HUDEP-2 (cell line): Measurements from ENCODE around the gene CA10.

Experiments
- DNase-seq, 76 experiments: peaks; one replicate each; lab custom pipeline; 2025; ENCODE audit not compliant: unreplicated experiment in 76 of 76; lab: John Stamatoyannopoulos, UW

The CA10 gene

DNA sequence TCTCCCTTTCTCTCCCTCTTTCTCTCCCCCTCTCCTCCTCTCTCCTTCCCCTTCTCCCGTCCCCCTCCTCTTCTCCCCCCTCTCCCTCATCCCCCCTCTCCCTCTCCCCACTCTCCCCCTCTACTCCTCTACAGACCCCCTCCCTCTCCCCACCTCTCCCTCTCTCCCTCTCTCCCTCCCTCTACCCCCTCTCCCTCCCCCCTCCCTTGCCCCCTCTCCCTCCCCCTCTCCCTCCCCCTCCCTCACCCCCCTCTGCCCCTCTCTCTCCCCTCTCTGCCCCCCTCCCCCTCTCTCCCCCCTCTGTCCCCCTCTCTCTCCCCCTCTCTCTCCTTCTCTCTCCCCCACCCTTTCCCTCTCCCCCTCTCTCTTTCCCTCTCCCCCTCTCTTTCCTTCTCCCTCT lies 545.3 kb downstream of the CA10 start:
- DNase-seq, result no peak

DNA sequence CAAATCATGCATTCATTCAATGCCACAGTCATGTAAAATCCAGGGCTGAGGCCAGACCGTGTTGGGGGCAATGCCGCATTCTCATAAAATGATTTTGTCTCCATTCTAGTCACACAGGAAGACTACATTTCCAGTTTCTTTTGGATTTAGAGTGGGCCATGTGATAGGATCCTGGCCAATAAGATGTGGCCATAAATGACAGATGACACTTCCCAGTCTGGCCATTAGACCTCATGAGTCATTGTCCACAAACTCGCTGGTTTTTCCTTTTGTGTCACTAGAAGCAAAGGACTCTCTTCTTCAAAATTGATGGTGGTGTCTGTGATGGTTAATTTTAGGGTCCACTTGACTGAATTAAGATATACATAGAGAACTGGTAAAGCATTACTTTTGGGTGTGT lies 545.8 kb downstream of the CA10 start:
- no peak for DNase-seq

- no peak for DNase-seq
Measured at GRCh38 chr17:51611585-51611984, 546.9 kb downstream of the CA10 start.

DNA sequence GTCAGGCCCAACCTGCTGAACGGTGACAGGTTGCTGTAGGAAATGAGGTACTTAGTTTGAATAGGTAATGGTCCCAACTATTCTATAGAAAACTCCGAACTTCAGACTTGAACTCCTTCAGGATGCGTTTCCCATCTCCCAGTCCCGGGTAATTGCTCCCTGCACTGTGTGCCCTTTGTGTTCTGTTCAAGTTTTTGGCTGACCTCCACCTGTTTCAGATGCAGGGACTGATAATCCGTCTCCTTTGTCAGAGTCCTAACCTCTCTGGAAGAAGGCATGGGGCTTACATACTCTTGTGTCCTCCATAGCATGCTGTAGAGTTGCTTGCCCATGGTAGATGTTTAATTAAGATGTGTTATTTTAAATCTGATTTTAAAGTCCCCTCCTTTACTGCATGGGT lies 547.7 kb downstream of the CA10 start:
- no peak for DNase-seq

DNA sequence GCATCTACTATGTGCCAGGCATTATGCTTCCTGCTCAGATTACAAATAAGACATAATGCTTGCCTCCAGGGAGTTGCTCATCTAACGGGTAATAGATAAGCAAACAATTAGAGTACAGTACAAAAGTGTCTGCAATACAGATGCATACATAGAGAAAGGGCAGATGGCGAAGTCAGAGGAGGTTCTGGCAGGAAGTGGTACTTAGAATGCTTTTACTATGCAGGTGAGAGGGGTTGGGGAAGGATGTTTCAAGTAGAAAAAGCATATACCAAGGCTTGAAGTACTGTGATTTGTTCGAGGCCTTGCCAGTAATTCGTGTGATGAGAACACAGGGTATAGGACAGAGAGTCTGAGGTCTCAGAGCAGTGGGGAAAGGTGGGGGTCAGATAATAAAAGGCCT lies 548.4 kb downstream of the CA10 start:
- DNase-seq, result no peak

DNA sequence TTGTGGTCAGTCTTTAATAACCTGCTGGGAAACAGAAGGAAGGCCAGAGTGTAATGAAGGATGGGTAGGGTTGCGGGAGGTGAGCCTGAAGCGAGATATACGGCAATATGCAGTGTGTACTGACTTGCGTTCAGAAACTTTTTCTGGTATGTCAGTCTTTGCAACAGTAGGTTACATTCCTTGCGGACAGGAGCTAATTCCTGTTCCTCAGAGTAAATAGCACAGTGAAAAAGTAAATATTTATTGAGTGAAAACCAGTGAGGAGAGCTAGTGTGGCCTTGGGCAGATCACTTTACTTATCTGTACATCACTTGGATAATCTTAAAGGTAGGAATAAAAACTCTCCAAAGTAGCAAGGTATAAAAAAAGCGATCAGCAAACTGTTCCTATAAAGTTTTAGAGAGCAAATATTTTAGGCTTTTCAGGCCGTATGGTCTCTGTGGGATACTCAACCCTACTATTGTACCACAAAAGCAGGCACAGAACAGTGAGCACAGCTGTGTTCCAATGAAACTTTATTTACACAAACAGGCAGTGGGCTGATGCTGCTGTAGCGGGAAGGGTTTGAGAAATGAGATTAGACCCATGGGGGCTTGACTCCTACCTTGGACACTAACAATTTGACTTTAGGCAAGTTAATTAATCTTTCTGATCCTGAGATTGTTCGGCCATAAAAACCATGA lies 550.1 kb downstream of the CA10 start:
- no peak for DNase-seq

GRCh38 chr17:51607512-51607911 lies 551.0 kb downstream of the CA10 start:
- no peak for DNase-seq

- DNase-seq, result no peak
Measured at GRCh38 chr17:51604299-51605020, 554.1 kb downstream of the CA10 start.

GRCh38 chr17:51601622-51602261 lies 556.8 kb downstream of the CA10 start:
- no peak for DNase-seq

GRCh38 chr17:51598824-51599223 lies 559.7 kb downstream of the CA10 start:
- no peak for DNase-seq

GRCh38 chr17:51597345-51597744 lies 561.2 kb downstream of the CA10 start:
- DNase-seq, result no peak

GRCh38 chr17:51595826-51596398 lies 562.6 kb downstream of the CA10 start:
- DNase-seq, result no peak

DNA sequence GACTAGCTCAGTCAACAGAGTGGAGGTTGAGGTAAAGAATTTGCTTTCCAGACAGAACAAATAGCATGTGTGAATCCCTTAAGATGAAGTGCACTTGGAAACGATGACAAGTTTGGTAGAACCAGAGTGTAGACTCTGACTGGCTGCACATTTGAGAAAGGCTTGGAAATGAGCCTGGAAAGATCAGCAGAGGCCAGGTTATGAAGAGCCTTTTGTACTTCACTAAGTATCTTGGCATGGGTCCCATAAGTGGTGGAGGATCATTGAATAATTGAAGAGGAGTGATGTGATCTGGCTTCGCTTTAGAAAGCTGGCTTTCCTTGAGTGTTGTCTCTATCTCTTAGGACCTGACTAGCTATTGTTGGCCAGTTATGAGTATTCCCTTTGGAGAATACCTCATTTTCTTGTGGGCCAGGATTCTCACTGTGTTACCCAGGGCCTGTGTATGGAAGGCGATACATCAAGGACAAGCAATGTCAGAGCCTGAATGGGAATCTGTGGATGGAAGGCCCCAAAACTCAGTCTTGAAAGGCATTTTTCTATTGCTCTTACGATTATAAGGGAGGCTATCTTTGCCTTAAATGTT lies 568.4 kb downstream of the CA10 start:
- no peak for DNase-seq

DNA sequence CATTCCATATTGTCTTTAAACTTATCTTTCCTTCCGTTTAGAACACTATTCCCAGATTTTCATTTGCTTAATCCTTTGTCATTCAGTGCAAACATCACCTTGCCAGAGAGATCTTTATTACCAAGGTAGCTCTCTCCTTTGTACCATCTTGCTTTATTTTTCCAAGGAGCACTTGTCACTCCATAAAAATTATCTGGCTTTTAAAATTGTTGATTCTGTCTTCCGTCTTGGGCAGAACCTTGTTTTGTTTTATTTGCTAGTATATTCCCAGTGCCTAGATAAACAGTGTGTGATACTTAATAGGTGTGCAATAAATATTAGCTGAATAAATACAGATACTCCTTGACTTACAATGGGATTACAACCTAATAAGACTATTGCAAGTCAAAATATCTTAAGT lies 570.5 kb downstream of the CA10 start:
- no peak for DNase-seq

- no peak for DNase-seq
Measured at GRCh38 chr17:51587516-51587915, 571.0 kb downstream of the CA10 start.

DNA sequence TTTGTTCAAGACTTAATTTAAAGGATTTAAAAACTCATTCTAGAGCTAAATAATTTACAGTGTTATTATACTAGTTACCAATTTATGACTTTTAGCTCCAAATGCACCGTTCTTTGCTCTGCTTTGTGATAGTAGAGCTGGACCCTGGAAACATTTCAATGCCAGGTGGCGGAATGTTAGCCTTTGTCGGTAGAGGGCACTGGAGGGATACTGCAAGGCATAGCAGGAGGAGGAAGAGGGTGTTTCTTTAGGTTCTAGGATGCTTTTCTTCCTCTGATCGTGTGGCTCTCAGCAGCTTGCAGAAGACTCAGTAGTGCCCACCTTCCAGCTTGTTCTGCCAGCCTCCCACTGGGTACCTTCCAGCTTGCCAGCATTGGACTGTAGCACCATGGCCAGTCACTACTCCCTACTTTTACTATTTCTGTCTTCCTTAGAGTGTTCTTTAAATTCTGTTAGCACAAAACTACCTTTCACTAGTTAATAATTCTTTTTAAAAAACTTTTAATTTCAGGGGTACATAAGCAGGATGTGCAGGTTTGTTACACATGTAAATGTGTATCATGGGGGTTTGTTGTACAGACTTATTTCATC lies 572.9 kb downstream of the CA10 start:
- peak in 21 of 76 experiments; percentile 1 to 57 (median 7) for DNase-seq

- no peak for DNase-seq
Measured at GRCh38 chr17:51580869-51581268, 577.6 kb downstream of the CA10 start.
